LNCaP clone FGC (cell line): ENCODE measurements around the gene TRMT1.

Experiments used
- DNase-seq: peaks from one replicate; pipeline ENCODE4 v3.0.0-alpha.2; 2011; ENCODE audit warnings: low read depth
- H3K4me3 ChIP-seq: 2 replicates; pipeline ENCODE4 v1.5.1; 2011; ENCODE audit warnings: mild to moderate bottlenecking, low read depth, low read length, control low read depth
- TF ChIP-seq, protein P1 (sequence below): IDR thresholded peaks from 2 replicates; pipeline ENCODE4 v1.5.1; 2012; ENCODE audit warnings: mild to moderate bottlenecking; ENCODE audit not compliant: control insufficient read depth, insufficient read depth; ENCODE audit errors: extremely low read depth

Gene TRMT1

DNA sequence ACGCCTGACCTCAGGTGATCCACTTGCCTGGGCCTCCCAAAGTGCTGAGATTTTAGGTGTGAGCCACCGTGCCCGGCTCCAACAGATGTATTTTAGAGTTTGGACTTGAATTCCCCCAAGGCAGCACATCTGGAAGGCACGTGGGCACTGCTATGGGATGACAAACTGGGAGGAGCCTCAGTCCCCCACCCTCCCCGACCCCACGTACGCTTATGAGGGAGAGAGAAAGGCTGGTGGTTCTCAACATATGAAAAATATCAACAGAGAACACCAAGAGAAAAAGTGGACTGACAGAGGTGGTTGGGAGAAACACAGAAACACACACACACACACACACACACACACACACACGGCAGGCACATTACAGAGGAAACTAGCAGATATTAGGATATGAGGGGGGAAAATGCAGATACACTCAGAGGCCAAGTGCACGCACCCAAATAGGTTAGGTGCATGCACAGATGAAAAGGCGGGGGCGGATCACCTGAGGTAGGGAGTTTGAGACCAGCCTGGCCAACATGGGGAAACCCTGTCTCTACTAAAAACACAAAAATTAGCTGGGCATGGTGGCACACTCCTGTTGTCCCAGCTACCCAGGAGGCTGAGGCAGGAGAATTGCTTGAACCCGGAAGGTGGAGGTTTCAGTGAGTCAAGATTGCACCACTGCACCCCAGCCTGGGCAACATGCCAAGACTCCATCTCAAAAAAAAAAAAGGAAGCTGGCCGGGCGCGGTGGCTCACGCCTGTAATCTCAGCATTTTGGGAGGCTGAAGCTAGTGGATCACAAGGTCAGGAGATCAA, 30.4 kb upstream of the TRMT1 start:
- no peak overlapping the region for H3K4me3 ChIP-seq
- TF ChIP-seq, protein P1, sequence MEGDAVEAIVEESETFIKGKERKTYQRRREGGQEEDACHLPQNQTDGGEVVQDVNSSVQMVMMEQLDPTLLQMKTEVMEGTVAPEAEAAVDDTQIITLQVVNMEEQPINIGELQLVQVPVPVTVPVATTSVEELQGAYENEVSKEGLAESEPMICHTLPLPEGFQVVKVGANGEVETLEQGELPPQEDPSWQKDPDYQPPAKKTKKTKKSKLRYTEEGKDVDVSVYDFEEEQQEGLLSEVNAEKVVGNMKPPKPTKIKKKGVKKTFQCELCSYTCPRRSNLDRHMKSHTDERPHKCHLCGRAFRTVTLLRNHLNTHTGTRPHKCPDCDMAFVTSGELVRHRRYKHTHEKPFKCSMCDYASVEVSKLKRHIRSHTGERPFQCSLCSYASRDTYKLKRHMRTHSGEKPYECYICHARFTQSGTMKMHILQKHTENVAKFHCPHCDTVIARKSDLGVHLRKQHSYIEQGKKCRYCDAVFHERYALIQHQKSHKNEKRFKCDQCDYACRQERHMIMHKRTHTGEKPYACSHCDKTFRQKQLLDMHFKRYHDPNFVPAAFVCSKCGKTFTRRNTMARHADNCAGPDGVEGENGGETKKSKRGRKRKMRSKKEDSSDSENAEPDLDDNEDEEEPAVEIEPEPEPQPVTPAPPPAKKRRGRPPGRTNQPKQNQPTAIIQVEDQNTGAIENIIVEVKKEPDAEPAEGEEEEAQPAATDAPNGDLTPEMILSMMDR = no peak
- no peak for DNase-seq

DNA sequence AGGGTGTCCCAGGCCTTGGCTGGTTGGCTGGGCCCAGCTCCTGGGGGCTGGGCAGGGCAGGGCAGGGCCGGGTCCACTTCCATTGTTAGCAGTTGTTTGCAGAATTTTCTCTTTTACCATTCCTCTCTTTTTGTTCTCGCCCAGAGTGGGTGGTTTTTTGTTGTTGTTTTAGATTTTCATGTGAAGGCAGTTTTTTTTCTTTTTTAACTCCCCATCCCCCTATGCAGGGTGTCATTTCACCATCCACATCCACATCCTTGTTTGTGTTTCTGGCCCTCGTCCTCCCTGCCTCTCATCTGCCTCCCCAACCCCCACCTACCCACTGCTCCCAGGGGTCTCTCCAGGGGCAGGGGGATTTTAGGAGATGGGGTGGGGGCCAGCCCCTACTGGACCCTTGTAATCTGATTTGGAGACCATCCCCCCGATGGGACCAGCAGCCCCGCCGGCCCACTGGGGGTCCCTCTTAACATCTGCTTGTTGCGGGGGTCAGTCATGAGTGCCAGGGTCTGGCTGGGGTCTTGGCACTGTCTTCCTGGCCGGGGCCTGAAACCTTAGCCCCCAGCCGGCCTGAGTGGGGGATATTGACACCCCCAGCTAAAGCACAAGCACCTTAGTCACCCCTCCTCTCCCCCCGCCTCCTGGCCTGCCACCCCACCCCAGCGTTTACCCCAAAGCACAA, 23.2 kb upstream of the TRMT1 start:
- DNase-seq = no peak
- TF ChIP-seq, protein P1 = no peak
- H3K4me3 ChIP-seq = no peak overlapping the region

DNA sequence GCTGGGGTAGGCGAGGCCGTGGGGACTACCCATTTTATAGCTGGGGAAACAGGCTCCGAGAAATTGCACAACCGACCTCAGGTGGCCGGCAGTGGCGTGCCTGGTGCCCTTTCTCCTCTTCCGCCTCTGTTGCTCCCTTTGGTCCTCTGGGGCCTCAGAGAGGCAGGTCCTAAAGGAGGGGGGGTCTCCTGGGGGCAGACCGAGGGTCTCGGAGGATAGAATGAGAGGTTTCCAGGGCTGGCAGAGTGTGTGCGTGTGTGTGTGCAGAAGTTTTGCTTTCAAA, 22.3 kb upstream of the TRMT1 start:
- DNase-seq = no peak
- no peak overlapping the region for H3K4me3 ChIP-seq
- TF ChIP-seq, protein P1 = no peak

DNA sequence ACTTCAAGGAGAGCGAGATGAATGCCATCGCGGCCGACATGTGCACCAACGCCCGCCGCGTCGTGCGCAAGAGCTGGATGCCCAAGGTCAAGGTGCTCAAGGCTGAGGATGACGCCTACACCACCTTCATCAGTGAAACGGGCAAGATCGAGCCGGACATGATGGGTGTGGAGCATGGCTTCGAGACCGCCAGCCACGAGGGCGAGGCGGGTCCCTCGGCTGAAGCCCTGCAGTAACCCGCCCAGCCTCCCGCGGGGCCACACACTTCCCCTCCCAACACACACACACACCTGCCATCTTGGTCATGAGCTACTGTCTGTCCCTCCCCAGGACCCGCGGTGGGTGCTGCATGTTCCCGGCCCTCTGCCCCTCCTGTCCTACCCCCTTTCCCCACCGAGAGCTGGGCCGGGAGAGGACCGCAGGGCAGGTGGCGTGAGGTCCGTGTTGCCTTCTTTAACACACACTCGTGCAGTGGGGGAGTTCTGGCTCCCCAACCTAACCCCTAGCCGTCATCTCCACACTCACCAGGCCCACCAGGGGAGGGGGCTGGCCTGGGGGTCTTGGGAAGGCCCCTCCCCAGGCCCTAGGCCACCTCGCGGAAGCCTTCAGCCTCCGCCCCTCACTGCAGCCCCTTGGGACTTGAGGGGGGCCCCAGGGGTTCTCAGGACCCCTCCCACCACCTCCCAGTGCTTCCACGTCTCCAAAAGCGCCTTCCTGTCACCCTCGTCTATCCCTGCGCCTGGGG, 21.8 kb upstream of the TRMT1 start:
- H3K4me3 ChIP-seq = no peak overlapping the region
- no peak for DNase-seq
- TF ChIP-seq, protein P1 = no peak

DNA sequence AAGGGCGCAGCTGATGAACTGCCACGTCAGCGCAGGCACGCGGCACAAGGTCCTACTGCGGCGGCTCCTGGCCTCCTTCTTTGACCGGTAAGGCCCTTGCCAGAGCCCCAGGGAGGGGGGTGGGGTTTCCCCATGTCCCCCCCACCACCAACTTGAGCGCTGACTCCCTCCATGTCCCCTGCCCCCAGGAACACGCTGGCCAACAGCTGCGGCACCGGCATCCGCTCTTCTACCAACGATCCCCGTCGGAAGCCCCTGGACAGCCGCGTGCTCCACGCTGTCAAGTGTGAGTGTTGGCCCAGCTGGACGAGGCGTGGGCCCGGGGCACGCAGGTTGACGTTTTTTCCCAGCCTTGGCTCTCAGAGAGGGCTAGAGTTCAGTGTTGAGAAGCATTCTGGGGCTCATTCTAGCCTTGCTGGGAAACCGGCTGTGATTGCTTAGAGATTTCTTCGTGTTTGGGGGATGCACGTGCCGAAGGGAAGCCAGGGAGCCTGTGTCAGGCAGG, 20.8 kb upstream of the TRMT1 start:
- no peak for DNase-seq
- TF ChIP-seq, protein P1 = no peak

DNA sequence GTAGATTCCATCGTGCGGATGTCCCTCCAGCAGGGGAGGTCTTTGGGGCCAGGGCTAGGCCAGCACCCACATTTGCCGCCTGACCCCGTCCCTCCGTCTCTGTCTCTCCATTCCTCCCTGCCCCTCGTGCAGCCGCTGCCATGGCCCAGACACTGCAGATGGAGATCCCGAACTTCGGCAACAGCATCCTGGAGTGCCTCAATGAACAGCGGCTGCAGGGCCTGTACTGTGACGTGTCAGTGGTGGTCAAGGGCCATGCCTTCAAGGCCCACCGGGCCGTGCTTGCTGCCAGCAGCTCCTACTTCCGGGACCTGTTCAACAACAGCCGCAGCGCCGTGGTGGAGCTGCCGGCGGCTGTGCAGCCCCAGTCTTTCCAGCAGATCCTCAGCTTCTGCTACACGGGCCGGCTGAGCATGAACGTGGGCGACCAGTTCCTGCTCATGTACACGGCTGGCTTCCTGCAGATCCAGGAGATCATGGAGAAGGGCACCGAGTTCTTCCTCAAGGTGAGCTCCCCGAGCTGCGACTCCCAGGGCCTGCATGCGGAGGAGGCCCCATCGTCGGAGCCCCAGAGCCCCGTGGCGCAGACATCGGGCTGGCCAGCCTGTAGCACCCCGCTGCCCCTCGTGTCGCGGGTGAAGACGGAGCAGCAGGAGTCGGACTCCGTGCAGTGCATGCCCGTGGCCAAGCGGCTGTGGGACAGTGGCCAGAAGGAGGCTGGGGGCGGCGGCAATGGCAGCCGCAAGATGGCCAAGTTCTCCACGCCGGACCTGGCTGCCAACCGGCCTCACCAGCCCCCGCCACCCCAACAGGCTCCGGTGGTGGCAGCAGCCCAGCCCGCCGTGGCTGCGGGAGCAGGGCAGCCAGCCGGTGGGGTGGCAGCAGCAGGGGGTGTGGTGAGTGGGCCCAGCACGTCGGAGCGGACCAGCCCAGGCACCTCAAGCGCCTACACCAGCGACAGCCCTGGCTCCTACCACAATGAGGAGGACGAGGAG, 18.8 kb upstream of the TRMT1 start:
- no peak for DNase-seq
- no peak overlapping the region for H3K4me3 ChIP-seq
- TF ChIP-seq, protein P1 = no peak

More for the DNA sequence above, 20.8 kb upstream of the TRMT1 start:
- H3K4me3 ChIP-seq = no peak overlapping the region
